HepG2 (cell line): ENCODE data around the gene STEAP2. TPM values are rescaled to one million over a fixed set of nuclear protein-coding genes. Genes with fewer than 3 reads are reported as not detected.

Source experiments
- ATF5 ChIP-seq: sonication (generic); formaldehyde crosslinking; IDR thresholded peaks from 2 replicates; pipeline ENCODE4 v1.4.0; 2020; ENCODE audit warnings: mild to moderate bottlenecking, low read depth, missing genetic modification reagents
- ATF6 ChIP-seq: sonication (generic); formaldehyde crosslinking; conservative IDR thresholded peaks from 2 replicates; pipeline ENCODE4 v1.4.0; 2020; ENCODE audit warnings: missing genetic modification reagents
- ATRX ChIP-seq: sonication (generic); formaldehyde crosslinking; IDR thresholded peaks from 2 replicates; pipeline ENCODE4 v1.4.0; 2020; ENCODE audit warnings: missing genetic modification reagents, borderline replicate concordance
- BRD4 ChIP-seq: sonication (generic); formaldehyde crosslinking; IDR thresholded peaks from 2 replicates; pipeline ENCODE4 v1.4.0; 2020; ENCODE audit warnings: missing genetic modification reagents
- CEBPG ChIP-seq: IDR thresholded peaks from 2 replicates; pipeline ENCODE4 v1.6.1; 2016
- KAT7 ChIP-seq: IDR thresholded peaks from 2 replicates; pipeline ENCODE4 v1.6.1; 2018; ENCODE audit warnings: borderline replicate concordance, missing compliant biosample characterization
- KLF12 ChIP-seq: sonication (generic); formaldehyde crosslinking; IDR thresholded peaks from 2 replicates; pipeline ENCODE4 v1.4.0; 2020; ENCODE audit warnings: missing genetic modification reagents, borderline replicate concordance
- NCOR1 ChIP-seq: fragments of 200-600 bp; sonication (generic); IDR thresholded peaks from 2 replicates; pipeline ENCODE4 v1.7.0; 2017; ENCODE audit warnings: antibody characterized with exemption, low read length, borderline replicate concordance
- POLR2A ChIP-seq, 2 experiments: IDR thresholded peaks; 2 replicates each; pipeline ENCODE4 v1.6.1; 2011; ENCODE audit warnings: low read depth in 2 of 2, low read length in 2 of 2, mild to moderate bottlenecking in 1 of 2, moderate library complexity in 1 of 2; ENCODE audit not compliant: insufficient read depth in 1 of 2
- TBP ChIP-seq: sonication (generic); formaldehyde crosslinking; IDR thresholded peaks from 2 replicates; pipeline ENCODE4 v1.5.0; 2020; ENCODE audit warnings: missing genetic modification reagents
- TCF12 ChIP-seq, 2 experiments: fragments of 450-650 bp in 1 of 2; sonication (generic) in 1 of 2; formaldehyde crosslinking in 1 of 2; IDR thresholded peaks; 2 replicates each; pipeline versions ENCODE4 v1.6.1 to v1.8.0; 2017 to 2022; ENCODE audit warnings: antibody characterized with exemption in 1 of 2, mild to moderate bottlenecking in 1 of 2, missing genetic modification reagents in 1 of 2, moderate library complexity in 1 of 2
- TEF ChIP-seq: sonication (generic); formaldehyde crosslinking; IDR thresholded peaks from 2 replicates; pipeline ENCODE4 v1.5.0; 2020; ENCODE audit warnings: missing genetic modification reagents
- ZMAT3 ChIP-seq: sonication (generic); formaldehyde crosslinking; conservative IDR thresholded peaks from 2 replicates; pipeline ENCODE4 v1.7.0; 2021; ENCODE audit warnings: missing genetic modification reagents
- ZNF280B ChIP-seq: sonication (generic); formaldehyde crosslinking; IDR thresholded peaks from 2 replicates; pipeline ENCODE4 v1.5.0; 2020; ENCODE audit warnings: missing genetic modification reagents, mild to moderate bottlenecking, borderline replicate concordance
- ZNF296 ChIP-seq: sonication (generic); formaldehyde crosslinking; conservative IDR thresholded peaks from 2 replicates; pipeline ENCODE4 v1.5.0; 2020; ENCODE audit warnings: mild to moderate bottlenecking, missing genetic modification reagents
- ZNF414 ChIP-seq: sonication (generic); formaldehyde crosslinking; IDR thresholded peaks from 2 replicates; pipeline ENCODE4 v1.5.0; 2020; ENCODE audit warnings: missing genetic modification reagents
- ZNF672 ChIP-seq: sonication (generic); formaldehyde crosslinking; IDR thresholded peaks from 2 replicates; pipeline ENCODE4 v1.8.1; 2022; ENCODE audit warnings: missing genetic modification reagents
- ZNF724P ChIP-seq: sonication (generic); formaldehyde crosslinking; IDR thresholded peaks from 2 replicates; pipeline ENCODE4 v1.8.0; 2022; ENCODE audit warnings: missing genetic modification reagents, borderline replicate concordance
- polyA plus RNA-seq, 8 experiments: library from polyadenylated mRNA; depleted of rRNA in 3 of 8; stranded (reverse) in 7 of 8; unstranded in 1 of 8; fragments of >200 nt; fragmentation: Illumina TruSeq in 4 of 8; extraction: Trizol in 4 of 8; gene quantifications; 2 replicates each; pipeline versions ENCODE4 v1.2.1 to v1.2.3, GENCODE V29; 2011 to 2016; ENCODE audit warnings: low read depth in 4 of 8, missing spikeins in 1 of 8, mixed read lengths in 1 of 8; ENCODE audit not compliant: insufficient read depth in 1 of 8
- total RNA-seq, 5 experiments: library from RNA; depleted of rRNA; stranded (reverse); fragments of >200 nt; fragmentation: Illumina TruSeq; extraction: Trizol; gene quantifications; 2 replicates each; pipeline ENCODE4 v1.2.3, GENCODE V29; 2016; ENCODE audit warnings: low read depth in 1 of 5

The STEAP2 gene
- total and polyA plus RNA-seq, 2 of the 13 experiments (the other 11 are each of a cell fraction or from before 2014, with no cell fraction given) = 4.3 to 4.4 TPM

- TF ChIP-seq TCF12 (IDR thresholded peaks at IDR 0.05) (no peak), TCF12 (CRISPR knock-in tag; IDR thresholded peaks at IDR 0.05) (0 out of 2 replicates have a peak, but pooled peaks have one; percentile 28), ATRX (CRISPR knock-in tag) (no peak), ZMAT3 (CRISPR knock-in tag) (no peak), KAT7 (CRISPR knock-in tag) (peak; percentile 63; the same call in 1 of the 2 replicates), ZNF672 (CRISPR knock-in tag) (no peak), ZNF280B (CRISPR knock-in tag) (0 out of 2 replicates have a peak, but pooled peaks have one; percentile 52), ZNF296 (CRISPR knock-in tag) (no peak), ZNF724P (CRISPR knock-in tag) (no peak), POLR2A (IDR thresholded peaks at IDR 0.05; ENCODE audit: insufficient read depth in 1 of 2, low read depth in 2 of 2, low read length in 2 of 2) (peak; percentile 33 to 82; a peak in 2 of 4 replicates), CEBPG (CRISPR knock-in tag) (peak; percentile 21; the same call in 1 of the 2 replicates), NCOR1 (no peak), TEF (CRISPR knock-in tag) (no peak), BRD4 (no peak), ATF6 (CRISPR knock-in tag) (no peak), TBP (CRISPR knock-in tag) (no peak), KLF12 (CRISPR knock-in tag) (no peak), ATF5 (0 out of 2 replicates have a peak, but pooled peaks have one; percentile 51), ZNF414 (CRISPR knock-in tag) (no peak)
Observed at GRCh38 chr7:90244909-90245851, 33.6 kb downstream of the STEAP2 start, which contains the start of gene CFAP69 (continued).
